NCI-H2171 (cell line): Measurements from ENCODE around the gene P2RX5.

ENCODE experiments used
- DNase-seq: peaks from one replicate; lab custom pipeline; 2025; lab: John Stamatoyannopoulos, UW

Gene P2RX5

DNA sequence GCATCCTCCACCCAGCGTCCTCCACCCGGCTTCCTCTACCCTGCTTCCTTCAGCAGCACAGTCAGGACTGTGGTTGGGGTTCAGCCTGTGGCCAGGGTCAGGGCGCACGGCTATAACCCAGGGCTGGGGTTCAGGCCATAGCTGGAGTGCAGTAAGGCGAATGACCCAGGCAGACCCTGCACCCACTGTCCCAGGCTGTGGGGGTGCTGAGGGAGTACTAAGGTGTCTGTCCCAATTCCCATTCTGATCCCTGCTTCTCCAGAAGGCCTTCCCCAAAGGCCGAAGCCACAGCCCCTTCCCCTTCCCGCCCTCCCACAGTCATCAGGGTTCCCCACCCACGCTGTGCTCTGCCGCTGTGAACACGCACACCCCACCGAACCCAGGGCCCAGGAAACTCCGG lies 14.9 kb downstream of the P2RX5 start:
- no peak for DNase-seq

DNA sequence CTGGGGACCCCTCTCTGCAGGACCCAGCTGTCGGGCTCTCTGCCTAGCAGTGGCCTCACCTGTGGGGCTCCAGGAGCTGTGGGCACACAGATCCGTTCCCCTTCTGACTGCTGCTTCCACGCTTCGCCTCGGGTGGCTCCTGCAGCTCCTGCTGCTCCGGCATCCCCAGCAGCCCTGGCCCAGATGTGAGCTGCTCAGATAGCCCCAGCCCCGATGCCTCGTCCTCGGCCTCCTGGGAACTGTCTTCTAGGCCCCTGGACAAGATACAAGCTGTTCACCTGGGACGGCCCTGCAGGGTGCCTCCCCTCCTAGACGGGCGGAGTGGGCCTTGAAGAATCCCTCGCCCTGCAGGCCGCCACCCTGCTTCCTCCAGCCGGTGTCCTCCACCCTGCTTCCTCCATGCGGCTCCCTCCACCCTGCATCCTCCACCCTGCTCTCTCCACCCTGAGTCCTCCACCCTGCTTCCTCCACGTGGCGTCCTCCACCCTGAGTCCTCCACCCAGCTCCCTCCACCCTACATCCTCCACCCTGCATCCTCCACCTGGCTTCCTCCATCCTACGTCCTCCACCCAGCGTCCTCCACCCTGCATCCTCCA lies 16.3 kb downstream of the P2RX5 start:
- DNase-seq, result no peak

DNA sequence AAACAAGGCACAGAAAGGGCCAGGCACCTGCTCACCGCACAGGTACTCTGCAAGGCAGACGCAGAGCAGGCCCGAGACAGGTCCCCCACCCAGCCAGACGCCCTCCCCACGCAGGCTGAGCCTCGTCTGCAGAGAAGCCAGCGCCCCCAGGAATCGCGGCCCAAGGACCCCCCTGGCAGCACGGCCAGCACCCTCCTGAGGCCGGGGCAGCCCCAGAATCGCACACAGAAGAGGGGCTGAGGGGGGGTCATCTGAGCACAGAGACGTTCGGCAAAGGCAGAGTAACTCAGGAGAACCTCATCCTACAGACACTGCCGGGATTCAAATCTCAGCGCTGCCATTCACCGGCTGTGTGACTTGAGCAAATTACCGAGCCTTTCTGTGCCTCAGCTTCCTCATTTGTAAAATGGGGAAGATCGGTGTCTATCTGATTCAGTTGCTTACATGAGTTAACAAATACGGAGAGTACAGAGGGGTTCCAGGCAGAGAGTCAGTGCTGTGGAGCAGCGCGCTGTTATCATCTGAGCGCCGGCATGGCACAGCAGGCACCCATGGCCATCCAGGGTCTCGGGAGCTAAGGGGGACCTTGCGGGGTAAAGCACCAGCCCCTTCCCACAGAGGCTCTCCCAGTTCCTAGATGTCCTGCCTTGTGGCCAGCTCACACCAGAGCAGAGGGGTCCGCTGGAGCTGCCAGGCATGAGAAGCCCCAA lies 17.0 kb downstream of the P2RX5 start:
- DNase-seq, result no peak

DNA sequence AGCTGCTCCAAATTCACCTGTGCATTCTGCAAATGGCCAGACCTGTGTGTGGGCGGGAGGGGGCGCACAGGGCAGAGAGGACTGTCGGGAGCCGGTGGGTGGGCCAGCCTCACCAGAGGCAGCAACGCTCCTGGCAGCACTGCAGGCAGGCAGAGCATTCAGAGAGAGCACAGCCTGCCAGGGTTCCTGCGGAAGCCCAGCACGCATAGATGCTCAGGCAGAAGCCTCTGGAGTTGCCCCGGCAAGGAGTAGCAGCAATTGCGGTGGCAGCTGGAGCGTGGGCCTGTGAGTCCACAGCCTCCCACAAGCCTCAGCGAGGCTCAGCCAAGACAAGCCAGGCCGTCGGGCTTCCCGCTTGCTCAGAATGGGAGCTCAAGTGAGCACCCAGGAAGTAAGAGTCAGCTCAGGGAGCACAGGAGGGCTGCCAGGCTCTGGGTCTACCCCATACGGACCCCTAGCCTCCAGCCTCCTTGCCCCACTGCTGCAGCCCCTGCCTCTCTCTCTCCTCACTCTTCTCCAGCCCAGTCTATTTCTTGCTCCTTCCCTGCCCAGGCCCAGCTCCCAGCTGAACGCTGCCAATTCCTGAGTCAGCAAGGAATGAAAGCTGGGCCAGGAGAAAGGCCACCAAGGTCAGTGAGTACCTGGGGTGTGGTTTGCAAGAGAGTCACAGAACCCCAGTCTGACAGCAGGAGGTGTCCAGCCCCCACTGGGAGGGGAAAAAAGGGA lies 17.7 kb downstream of the P2RX5 start:
- DNase-seq, result no peak

DNA sequence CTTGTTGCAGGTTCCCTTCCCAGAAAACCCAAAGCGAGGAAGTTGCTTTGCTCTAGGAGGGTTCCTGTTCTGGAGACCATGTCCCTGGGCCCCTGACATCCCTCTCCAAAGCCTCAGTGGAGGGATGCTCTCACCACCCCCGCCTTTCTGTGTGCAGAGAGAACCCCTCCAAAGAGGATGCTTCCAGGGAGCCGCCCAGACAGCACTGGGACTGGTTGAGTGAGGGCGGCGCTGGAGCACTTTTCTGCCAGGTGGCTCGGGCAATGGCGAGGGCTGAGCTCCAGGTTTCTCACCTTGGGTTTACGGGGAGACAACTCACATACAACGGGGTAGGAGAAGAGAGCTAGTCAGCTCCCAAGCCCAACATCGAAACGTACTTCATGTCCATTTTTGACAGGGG lies 20.1 kb downstream of the P2RX5 start:
- DNase-seq, result no peak

DNA sequence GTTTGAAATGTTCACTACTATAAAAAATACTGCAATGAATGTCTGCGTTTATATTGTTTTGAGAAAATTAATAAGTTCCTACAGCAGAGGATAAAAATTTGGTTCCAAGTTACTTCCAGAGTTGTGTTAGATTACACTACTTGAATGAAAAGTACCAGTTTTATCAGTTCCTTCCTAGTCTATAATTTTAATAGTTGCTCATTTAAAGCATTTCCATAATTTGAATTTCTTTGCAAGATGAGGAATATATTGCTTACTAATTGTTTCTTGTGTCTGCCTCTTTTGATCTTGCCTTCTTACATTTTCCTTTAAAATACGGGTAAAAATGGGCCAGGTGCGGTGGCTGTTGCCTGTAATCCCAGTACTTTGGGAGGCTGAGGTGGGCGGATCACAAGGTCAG lies 23.4 kb downstream of the P2RX5 start:
- DNase-seq, result no peak

DNA sequence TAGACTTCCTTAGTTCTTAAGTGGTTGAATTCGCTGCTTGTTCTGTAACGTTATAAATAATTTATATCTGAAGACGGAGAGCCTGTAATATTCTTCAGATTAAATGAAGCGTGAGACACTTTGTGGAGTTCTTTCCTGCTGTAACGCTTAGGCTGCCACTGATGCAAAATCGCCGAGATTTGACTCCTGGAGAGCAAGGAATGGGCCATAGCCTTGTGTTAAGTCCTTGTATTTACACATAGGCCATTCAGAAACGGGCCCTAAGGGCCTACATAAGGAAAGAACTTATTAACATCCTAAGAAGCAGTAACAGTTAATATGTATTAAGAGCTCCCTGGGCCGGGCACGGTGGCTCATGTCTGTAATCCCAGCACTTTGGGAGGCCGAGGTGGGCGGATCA lies 26.4 kb downstream of the P2RX5 start:
- no peak for DNase-seq

DNA sequence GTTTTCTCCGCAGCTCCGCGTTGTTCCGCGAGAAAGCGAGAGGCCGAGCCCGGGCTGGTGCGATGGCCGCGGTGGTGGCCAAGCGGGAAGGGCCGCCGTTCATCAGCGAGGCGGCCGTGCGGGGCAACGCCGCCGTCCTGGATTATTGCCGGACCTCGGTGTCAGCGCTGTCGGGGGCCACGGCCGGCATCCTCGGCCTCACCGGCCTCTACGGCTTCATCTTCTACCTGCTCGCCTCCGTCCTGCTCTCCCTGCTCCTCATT lies 26.9 kb downstream of the P2RX5 start:
- DNase-seq, result no peak

DNA sequence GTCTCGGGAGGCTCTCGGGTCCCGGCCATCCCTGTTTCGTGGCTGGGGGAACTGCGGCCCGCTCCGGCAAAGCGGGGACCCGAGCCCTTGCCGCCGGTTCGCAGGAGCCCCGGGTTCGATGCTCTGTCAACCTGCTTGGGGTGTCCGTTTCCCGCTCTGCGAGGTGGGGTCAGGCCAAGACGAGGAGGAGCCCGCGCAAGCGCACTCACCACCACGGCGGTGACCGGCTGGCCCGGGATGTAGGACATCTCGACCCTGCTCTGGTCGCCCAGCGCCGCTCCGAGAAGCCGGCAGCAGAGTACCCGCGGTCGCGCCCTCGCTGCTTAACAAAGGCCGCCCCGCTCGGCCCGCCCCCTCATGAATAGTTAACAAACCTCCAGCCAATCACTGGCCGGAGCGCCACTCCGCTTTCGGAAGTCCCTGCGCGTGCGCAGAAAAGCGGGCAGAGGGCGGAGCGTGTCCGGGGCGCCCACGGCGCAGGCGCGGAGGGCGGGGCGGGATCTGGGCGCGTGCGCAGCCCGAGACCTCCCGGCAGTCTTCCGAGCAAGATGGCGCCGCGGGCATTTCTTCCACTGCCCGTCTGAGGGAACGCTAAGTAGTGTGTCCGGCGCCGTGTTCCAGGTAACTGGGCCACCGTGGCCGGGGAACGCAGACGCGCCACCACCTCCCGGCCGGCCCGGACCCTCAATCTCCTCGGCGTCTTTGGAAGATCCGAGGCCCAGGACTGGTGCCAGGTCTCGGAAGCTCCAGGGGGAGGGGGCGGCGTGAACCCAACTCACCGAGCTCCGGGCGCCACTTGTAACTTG lies 27.5 kb downstream of the P2RX5 start, which contains the start of the genes EMC6 and TAX1BP3:
Gene EMC6 (plus strand): TSS at position 534 of the 806 bp plus-strand sequence. CDS start 335 bp downstream, outside the sequence.
Gene TAX1BP3 (minus strand): TSS at position 300 of the 806 bp plus-strand sequence. CDS start 52 bp downstream, at position 248.
- DNase-seq, result peak; percentile 96

DNA sequence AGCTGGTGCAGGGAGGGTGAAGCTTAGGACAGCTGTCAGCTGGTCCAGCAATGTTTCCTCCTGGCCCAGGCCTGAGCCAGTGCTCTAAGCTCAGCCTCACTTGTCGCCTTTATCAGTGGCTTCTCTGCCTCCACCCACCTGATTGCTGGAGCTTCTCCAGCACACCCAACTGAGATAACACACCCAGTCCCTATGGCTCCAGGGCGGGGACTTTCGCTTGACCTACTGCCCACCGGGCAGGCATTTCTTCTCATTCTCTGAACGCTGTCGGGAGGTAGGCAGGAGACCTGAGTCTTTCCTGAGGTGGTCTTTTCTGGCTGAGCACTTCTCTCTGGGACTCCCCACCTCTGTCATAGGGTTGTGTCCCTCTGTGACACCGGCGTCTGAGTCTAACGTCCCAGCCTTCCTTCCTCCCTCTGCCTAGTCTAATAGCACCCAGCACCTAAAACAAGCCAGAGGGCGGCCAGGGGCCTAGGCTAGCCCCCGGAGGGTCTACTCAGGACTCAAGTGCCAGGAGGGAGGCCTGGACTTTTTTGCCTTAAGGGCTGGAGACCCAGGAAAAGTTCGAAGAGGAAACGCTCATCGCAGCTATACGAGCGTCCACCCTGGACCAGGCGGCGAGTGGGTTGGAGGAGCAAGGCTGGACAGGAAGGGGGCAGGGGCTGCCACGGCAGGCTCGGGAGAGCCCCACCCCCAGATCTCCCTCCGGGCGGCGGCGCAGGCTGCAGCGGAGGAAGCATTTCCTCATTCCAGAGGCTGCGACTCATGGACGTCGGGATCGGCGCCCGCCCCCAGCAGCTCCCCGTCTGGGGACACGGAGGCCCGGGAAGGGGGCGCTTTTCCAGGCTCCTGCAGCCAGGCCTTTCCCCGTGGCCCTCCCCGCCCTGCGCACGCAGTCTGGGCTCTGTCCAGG lies 28.3 kb downstream of the P2RX5 start:
- no peak for DNase-seq

DNA sequence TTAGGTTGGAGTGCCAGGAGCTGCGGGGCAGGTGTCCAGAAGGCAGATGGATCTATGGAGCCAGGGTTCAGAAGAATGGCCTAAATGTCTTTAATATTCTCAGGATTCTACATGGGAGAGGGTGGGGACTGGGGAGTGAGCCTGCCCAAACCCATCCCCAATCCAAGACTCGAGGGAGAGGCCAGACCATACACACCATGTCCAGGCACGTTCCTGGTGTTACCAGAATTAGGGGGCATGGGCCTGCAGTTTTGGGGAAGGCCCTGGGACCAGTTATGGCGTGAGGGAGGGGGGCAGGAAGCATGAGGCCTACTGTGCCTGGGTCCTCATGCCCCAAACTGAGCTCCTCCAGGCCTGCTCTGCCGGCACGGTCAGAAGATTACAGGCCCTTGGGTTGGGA lies 29.4 kb downstream of the P2RX5 start:
- no peak for DNase-seq

DNA sequence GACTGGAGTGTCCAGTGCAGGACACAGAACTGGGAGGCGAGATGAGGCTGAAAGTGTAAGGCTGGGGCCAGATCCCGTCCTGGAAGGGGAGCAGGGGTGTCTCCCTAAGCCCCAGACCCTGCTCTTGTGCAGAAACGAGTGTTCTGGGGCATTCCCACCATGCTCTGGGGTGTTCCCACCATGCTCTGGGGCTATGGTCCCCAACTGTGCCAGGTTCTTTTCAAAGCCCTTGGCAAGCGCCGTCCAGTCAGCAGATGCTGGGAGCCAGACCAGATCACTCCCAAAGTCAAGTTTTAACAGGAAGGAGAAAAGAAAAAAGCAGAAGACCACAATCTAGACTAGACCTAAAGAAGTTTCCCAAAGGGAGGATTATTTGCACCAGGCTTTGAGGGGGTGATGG lies 30.1 kb downstream of the P2RX5 start:
- DNase-seq, result no peak

DNA sequence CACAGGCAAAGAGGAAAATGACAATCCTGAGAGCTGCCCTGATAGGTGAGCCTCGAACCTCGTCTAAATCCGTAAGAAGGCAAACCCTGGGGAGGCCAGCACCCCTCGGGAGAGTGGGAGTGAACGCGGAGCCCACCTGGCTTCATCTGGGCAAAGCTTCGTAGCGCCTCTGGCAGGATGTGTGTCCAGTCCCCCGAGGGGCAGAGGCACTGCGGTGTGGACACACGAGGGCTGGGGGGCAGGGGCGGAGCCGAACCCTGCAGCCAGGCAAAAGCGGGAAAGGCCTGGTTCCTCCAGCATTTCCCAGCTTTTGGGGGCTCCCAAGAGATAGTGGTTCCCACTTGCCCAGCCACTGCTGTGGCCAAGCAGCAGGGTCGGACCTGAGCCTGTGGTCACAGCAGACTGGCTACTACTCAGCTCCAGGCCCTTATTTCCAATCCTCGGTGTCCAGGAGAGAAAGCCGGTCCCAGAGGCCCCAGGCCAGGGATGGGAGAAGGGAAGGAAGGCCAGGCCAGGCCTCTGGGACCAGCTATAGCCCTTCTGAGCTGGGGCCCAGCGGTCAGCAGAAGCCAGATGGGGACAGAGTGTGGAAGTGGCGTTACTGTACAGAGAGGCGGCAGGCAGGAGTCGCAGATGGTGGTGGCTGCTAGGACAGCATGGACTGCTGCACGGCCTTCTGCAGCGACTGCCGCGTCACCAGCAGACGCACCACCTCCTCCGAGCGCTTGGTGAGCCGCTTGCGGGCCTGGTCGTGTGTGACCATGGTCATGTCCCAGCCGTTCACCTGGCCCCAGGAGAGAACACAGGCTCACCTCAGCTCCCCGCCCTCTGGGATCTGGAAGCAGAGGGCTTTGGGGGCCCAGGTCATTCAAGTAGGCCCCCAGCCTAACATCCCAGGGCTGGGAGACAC lies 32.6 kb downstream of the P2RX5 start:
- DNase-seq, result no peak

DNA sequence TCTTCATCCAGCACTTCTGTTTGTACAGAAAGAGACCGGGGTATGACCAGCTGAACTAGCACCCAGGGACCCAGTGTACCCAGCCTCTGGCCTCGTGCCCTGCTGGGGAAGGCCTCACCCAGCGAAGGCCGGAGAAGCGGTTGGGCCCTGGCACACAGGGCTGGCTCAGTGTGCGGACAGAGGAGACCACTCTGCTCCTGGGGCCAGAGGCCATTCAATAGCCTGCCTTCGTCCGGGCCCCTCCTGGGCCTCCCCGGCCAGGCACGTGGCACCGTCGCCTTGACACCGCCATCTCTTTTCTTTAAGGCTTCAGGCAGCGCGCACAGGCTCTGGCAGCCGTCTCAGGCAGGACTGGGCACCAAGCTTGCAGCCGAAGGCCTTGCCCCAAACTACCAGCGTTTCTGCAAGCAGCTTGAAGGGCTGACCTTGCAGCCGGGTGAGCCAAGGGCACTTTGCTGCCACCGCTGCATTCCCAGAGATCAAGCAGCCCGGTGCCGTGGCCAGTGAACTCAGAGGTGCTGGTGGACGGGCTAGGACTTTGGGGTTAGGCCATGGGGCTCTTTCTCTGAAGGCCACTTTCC lies 35.6 kb downstream of the P2RX5 start:
- no peak for DNase-seq

DNA sequence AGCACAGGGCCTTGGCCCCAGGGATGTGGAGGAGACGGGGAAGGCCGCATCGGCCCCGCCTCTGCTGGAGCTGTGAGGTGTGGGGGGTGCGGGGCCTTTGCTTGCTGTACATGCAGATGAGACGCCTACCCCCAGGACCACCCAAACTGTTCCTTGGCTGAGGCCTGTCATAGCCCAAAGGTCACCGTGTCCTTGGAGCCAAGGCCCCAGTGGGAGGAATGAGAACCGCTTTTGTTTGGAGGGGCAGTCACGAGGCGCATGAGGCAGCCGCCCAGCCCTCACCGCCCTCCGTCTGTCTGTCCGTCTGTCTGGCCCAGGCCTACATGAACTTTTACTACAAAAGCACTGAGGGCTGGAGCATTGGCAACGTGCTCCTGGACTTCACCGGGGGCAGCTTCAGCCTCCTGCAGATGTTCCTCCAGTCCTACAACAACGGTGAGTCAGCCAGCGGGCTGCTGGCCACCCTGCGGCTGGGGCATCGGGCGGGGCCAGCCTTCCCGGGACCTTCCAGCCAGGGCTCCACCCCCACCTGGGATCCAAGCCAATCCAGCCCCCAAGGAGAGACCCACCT lies 36.3 kb downstream of the P2RX5 start:
- DNase-seq, result no peak

DNA sequence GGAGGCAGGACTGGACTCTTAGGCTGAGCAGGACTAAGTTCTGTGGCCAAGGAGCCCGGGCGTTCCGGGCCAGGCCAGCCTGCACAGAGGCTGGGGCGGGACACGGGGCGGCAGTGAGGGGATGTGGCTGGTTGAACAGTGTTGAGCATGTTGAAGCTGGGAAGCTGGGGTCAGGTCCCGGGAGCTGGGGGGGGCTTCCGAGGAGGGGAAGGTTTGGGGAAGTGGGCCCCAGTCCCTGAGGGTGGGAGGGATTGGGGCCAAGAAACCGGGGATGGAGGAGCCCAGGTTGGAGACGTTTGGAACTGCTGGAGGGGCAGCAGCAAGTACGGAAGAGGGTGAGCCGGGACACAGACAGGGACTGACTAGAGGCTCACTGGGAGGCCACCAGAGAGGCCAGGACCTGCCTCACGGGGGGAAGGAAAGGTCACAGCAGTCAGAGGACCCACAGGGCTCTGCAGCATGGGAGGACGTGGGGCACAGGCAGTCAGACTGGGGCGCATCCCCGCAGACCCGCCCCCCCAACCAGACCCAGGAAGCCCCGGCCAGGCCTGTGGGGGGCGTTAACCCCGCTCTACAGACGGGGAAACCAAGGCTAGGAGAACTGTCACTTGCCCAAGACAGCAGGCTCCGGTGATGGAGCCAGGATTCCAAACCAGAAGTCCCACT lies 37.0 kb downstream of the P2RX5 start:
- DNase-seq, result no peak

DNA sequence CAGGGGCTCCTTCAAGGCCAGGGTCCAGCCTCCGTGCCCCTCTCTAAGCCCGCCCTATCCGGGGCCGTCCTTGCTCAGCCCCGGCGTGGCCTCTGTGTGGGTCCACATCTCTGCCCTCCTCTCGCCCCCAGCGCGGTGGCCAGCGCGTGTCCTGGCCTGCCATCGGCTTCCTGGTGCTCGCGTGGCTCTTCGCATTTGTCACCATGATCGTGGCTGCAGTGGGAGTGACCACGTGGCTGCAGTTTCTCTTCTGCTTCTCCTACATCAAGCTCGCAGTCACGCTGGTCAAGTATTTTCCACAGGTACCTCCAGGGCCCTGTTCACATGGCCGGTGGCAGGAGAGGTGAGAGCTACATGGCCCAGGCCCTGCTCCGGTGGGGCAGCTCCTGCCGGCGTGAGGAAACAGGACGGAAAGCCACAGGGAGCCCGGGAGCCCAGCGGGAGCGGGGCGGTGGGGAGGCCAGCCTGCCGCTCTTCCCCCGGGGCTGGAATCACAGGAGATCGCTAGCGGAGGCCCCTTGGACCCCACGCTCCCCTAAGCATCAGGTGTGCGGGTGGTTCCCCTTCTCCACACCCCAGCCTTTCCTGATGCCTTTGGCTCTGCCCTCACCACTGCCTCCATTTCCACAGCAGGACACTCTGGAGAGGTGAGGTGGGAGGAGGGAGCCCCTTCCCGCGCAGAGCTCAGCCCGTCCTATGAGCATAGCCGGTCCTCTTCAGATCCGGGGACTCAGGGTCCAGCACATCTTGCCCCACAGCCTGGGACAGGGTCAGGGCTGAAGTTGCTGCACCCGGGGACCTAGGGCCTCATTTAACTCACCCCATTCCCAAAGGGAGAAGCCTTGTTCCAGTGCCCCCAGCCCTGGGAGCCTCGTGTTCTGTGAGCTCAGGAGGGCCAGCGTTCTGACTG lies 37.8 kb downstream of the P2RX5 start:
- no peak for DNase-seq

DNA sequence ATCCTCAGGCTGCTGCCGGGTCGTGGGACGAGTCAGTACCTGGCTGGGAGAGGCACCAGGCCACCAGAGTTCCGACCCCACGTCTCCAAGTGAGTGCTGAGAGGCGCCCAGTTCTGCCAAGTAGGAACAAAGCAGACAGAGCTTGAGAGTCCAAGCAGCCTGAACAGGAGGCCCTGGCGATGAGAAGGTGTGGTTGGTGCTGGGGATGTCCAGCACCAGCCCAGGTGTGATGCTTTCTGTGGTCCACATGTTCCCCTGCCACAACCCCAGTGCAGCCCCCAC lies 38.4 kb downstream of the P2RX5 start:
- no peak for DNase-seq
